AG10803 (cell line): ENCODE data around the gene DDX49.
"Not testable (repeated sequence)": the region's sequence is repeated elsewhere in the genome, so short reads cannot be mapped to it uniquely, and the experiment has no call there.

Source experiments
- DNase-seq: peaks from one replicate; pipeline ENCODE4 v3.0.0; 2010; ENCODE audit warnings: low read depth
- H3K4me3 ChIP-seq: 2 replicates; pipeline ENCODE4 v1.5.1; 2011; ENCODE audit warnings: mild to moderate bottlenecking, low read length, control low read depth
- CTCF ChIP-seq: conservative IDR thresholded peaks from 2 replicates; pipeline ENCODE4 v1.5.1; 2011; ENCODE audit warnings: mild to moderate bottlenecking, low read length, control low read depth, inconsistent platforms

The DDX49 gene

DNA sequence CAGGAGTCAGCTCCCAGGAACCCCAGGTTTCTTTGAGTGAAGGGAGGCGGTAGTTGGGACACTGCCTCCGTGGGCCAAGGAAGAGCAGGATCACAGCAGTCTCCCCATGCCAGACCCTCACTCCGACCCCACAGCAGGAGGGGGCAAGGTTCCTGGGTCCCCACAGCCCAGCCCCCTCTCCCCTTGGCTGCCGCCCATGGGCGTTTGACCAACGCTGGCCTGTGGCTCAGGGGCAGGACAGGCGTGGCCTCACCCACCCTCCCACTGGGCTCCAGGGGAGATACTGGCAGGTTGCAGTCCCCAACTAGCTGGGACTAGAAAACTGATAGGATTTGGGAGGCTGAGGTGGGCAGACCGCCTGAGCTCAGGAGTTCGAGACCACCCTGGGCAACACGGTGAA is 9.5 kb upstream of the DDX49 start:
- DNase-seq, result no peak
- H3K4me3 ChIP-seq, result no peak overlapping the region
- no peak for TF ChIP-seq CTCF

DNA sequence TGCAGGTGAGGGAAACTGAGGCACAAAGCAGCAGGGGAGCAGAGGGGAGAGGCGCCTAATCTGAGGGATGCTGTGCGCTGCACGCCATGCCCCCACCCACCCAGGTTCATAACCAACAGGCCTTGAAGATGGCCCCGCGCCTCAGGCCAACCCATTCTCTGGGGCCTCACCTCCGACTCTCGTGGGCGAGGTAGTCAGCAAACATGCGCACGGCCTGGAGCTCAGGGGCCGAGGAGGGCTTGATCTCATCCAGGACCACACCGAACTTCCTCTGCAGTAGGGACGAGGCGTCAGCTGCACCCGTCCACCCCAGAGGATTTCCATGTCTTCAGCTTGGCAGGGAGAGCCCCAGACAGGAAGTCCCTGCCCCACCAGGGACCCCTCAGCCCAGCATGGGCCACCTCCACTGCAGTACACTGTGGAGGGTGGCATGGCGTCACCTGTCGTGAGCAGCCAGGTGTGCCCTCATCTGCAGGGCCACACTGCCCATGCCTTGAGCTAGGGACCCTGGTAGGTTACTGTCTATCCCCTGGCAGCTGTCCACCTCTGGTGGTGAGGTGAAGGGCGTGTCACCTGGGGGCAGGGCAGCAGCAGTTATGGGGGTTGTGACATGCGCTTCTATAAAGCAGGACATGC is 8.6 kb upstream of the DDX49 start:
- no peak for TF ChIP-seq CTCF
- DNase-seq, result no peak
- no peak overlapping the region for H3K4me3 ChIP-seq

- DNase-seq, result no peak
Observed at GRCh38 chr19:18912933-18913332, 6.6 kb upstream of the DDX49 start.

GRCh38 chr19:18913466-18913865 is 6.0 kb upstream of the DDX49 start:
- TF ChIP-seq CTCF, result no peak
- H3K4me3 ChIP-seq, result no peak overlapping the region
- no peak for DNase-seq

More at GRCh38 chr19:18912933-18913332, 6.6 kb upstream of the DDX49 start:
- no peak for TF ChIP-seq CTCF
- no peak overlapping the region for H3K4me3 ChIP-seq

DNA sequence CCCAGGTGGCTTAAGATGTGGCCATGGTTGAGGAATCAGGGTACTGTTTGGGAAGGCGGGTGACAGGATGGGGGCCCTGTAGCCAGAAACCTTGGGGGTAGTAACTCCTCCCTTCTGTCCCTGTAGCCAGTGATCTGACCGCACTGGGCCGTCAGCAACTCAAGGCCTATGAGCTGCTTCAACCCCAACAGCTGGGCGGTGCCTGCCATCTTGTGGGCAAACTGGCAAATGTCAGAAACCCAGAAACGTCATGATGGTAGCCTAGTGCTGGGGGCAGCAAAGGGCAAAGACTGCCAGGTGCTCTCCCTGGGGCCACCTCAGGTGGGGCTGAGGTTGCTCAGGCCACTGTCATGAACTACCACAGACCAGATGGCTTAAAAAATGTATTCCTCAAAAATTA is 3.9 kb upstream of the DDX49 start:
- no peak overlapping the region for H3K4me3 ChIP-seq
- peak; percentile 55 for DNase-seq
- TF ChIP-seq CTCF, result peak; percentile 44

- peak overlapping the region; percentile 27; the same call in 1 of the 2 replicates for H3K4me3 ChIP-seq
- DNase-seq, result not testable (repeated sequence)
Observed at GRCh38 chr19:18917593-18917992, 1.9 kb upstream of the DDX49 start.

- DNase-seq, result peak; percentile 8
- no peak for TF ChIP-seq CTCF
- peak overlapping the region; percentile 98 for H3K4me3 ChIP-seq
Observed at GRCh38 chr19:18919900-18920214, 342 bp downstream of the DDX49 start.

DNA sequence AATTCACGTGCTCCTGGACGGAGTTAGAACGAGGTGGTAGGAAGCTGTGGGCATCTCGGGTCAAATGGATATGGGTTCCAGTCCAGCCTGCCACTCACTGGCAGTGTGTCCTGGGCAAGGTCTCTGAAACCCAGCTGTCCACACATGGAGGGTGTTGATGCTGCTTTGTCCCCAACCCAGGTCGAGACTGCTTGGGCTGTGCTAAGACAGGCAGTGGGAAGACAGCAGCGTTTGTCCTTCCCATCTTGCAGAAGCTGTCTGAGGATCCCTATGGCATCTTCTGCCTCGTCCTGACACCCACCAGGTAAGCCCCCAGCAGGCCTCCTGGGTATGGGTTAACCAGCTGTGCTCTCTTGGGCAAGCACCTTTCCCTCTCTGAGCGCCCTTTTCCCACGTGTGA is 885 bp downstream of the DDX49 start:
- no peak for TF ChIP-seq CTCF
- peak overlapping the region; percentile 98 for H3K4me3 ChIP-seq
- no peak for DNase-seq
